ENCODE measurements around the gene PLEKHA6.
A peak's percentile ranks its signal among the peaks of the same experiment; 100 is the strongest.

Gene PLEKHA6, protein sequence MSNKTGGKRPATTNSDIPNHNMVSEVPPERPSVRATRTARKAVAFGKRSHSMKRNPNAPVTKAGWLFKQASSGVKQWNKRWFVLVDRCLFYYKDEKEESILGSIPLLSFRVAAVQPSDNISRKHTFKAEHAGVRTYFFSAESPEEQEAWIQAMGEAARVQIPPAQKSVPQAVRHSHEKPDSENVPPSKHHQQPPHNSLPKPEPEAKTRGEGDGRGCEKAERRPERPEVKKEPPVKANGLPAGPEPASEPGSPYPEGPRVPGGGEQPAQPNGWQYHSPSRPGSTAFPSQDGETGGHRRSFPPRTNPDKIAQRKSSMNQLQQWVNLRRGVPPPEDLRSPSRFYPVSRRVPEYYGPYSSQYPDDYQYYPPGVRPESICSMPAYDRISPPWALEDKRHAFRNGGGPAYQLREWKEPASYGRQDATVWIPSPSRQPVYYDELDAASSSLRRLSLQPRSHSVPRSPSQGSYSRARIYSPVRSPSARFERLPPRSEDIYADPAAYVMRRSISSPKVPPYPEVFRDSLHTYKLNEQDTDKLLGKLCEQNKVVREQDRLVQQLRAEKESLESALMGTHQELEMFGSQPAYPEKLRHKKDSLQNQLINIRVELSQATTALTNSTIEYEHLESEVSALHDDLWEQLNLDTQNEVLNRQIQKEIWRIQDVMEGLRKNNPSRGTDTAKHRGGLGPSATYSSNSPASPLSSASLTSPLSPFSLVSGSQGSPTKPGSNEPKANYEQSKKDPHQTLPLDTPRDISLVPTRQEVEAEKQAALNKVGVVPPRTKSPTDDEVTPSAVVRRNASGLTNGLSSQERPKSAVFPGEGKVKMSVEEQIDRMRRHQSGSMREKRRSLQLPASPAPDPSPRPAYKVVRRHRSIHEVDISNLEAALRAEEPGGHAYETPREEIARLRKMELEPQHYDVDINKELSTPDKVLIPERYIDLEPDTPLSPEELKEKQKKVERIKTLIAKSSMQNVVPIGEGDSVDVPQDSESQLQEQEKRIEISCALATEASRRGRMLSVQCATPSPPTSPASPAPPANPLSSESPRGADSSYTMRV

DNA sequence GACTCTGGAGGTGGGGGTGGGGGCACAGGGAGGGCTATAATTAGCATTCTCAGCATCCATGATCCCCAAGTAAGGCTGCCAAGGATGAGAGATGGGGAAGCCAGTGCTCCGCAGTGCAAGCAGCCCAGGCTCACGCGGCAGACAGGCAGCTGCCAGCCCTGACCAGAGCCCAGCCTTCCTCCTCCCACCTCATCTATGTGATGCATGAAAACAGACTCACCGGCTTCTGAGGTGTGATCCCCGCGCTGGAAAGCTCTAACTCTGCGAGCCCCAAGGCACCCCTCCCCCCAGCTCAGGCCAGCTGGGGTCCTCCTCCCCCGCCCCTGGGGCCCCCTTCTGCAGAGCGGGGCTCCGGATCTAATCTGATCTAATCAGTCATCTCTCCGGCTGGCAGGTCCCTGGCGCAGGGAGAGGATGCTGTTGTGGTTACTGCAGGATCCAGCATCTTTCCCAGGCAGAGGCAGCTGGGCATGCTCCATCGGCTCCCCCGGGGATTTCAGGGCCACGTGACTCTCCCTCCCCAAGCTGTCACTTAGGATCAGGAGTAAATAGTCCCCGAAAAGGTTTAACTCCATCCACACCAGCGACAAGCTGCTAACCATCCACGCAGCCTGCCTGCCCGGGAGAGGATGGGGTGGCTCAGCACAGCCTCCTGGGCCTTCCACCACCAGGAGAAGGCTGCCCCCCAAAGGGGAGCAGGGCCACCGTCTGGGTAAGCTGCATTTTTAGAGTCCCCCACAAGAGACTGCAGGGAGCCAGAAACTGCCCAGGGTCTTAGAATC, at the start of gene PLEKHA6:
Gene PLEKHA6, minus strand, starts transcription at position 456 of the 782 bp plus-strand sequence. CDS start 86,202 bp downstream, outside the sequence.
- peak; percentile 80 for DNase-seq

DNA sequence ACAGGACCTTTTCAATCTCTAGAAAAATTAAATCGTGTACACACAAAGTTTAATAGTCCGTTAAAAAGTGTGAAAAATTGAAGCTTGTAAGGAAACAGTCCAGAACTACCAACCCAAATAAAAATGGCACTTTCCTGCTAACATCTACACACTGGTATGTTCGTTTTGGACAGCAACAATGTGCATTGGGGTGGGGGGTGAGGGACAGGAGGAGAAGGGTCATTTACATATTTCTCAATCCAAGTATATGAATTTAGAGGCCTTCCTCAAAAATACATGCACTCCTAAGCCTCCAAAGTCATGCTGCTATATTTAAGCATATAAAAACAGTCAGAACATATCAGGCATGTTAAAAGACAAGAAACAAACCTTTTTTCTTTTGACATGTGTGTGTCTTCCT, 49.4 kb upstream of the PLEKHA6 start:
- DNase-seq: no peak

DNA sequence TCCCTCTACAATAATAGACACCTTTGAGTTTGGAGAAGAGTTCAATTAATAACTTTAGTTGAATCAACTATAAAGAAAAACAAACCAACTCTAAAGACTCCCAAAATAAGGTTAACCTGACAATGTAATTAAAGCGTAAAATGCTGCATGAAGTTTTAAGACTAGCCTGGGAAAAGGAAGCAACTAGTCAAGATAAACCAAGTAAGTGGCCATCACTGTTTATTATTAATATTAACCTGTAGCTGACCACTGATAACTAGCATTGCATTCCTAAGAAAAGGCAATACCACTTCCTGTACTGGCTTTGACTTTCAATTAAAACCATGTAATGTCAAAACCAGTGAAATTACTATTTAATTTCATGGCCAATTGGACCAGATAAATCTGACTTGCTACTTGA, 48.9 kb upstream of the PLEKHA6 start:
- no peak for DNase-seq

DNA sequence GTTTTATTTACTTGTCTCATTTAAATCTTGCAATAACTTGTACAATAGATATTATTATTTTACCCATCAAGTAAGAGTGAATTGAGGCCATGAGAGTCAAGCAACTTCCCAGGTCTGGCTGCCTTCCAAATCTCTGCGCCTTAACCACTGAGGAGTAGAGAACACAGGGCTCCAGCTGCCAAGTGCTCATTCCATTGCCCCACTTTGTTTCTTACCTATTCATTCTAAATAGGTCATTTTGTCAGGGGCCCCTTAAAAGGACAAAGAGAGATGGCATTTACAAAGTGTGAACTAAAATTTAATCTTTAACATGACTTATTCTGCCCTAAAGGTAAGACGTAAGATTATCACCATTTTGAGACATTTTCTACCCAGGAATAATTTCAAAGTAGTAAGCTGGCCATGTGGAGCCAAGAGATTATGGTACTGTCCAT, 48.4 kb upstream of the PLEKHA6 start:
- DNase-seq: peak; percentile 33

DNA sequence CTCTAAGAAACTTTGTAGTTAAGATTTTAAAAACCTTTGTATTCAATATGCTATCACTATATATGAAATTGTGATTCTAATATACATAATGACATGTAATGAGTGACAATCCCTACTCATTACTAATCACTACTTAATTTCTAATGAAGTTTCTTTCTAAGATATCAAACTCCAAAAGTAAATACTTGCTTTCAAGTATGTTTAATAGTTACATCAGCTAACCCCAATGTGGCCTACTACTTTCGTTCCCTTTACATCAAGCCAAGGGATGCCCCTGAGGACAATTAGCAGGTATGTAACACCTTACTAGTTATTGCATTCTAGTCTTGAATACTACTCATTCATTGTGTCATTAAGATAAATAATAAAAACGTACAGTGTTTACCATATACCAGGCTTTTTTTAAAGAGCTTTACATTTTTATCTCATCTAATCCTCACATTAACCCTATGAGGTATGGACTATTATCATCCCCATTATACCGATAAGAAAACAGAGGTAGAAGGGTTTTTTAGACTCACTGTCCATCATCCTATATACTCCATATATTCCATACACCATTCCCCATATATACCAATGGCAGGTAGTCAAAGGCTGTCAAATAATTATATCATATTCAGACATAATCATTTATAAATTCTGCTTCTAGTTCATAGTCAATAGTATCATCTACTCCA, 47.7 kb upstream of the PLEKHA6 start:
- no peak for DNase-seq

DNA sequence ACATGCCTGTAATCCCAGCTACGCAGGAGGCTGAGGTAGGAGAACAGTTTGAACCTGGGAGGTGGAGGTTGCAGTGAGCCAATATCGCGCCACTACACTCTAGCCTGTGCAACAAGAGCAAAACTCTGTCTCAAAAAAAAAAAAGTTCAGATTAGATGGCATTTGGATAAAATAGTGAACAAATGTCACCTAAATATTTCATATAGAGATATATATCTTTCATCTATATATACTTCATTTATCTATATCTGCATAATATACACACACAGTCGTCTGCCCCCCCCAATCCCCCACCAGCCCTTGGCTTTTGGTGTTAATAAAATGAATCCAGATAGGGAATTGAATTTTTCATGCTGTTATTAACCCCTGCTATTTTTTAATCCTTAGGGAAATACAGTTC, 46.9 kb upstream of the PLEKHA6 start:
- DNase-seq: no peak

DNA sequence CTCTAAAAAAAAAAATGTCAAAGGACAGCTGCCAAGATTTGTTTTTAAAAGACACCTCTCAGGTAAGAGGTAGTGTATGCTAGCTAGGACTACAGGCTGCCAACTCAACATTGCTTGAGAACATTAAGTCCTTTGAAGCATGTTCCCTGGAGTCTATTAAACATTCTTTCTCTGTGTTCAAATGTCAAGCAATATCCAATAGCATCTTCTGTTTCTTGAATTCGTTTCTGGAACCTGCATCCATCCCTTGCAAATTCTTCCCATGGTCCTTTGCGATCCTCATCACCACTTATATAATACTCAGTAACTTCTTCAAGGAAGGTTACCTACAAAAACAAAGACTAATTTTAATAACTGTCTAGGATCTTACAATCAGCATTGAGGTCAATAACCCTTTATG, 46.3 kb upstream of the PLEKHA6 start:
- no peak for DNase-seq

DNA sequence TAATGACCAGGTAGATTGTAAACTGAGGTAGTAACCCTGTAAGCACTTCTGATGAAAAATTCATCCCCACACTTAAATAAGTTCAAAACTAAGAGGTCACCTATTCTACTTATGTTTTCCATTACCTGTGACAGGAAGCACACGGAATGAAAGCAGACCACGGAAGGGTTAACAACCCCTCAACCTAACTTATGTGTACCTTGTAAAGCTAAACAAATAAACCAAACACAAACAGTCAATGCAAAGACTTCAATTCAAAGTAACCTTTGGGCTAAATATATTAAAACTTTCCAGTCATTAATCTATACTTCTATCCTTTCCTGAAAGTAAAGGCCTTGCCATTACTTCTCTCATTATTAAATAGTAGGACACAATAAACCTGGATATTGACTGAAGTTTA, 44.9 kb upstream of the PLEKHA6 start:
- no peak for DNase-seq

DNA sequence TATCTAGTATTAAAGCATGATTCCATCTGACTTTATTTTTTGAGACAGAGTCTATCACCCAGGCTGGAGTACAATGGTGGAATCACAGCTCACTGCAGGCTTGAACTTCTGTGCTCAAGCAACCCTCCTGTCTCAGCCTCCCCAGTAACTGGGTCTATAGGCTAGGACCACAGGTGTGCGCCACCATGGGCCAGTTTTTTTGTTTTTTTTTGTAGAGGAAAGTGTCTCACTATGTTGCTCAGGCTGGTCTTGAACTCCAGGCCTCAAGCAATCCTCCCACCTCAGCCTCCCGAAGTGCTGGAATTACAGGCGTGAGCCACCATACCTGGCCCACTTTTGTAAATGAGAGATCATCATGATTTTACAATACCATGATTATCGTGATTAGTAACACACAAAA, 42.7 kb upstream of the PLEKHA6 start:
- no peak for DNase-seq

DNA sequence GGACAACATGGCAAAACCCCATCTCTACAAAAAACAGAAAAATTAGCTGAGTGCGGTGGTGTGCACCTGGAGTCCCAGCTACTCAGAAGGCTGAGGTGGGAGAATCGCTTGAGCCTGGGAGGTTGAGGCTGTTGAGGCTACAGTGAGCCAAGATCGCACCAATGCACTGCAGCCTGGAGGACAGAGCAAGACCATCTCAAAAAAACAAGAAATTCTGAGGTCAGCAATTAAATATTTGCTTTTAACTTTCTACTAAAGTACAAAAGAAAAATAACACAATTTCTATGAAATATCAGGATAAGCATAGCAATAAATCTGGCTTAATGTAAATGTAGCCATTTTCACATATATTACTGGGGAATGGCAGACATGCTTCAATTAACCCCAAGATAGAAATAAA, 42.0 kb upstream of the PLEKHA6 start:
- no peak for DNase-seq

DNA sequence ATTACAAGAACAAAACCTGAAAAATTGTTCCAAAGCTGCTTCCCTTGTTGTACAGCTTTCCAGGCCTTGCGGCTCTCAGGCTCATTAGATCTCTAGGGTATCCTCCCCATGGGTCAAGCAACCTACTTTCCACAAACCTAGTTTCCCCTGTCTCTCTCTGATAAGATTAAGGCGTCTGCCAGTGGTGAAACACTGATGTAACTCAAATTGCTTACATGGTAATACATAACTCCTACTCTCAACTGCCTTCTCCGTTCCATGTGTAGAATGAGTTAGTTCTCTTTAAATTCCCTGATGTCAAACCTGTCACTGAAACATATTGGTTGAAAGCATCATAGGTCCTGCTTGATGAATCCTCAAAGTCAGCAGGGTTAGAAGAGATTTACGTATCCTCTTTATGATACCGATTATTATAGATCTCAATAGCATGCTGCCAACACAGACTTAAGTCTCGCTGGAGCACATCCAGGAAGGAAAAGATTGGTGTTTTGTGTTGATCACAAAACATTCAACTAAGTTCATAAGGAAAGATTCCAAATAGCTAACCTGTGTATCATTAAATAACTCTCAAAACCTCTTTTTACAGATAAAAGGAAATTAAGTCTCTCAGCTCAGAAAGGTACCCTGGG, 41.3 kb upstream of the PLEKHA6 start:
- DNase-seq: no peak

DNA sequence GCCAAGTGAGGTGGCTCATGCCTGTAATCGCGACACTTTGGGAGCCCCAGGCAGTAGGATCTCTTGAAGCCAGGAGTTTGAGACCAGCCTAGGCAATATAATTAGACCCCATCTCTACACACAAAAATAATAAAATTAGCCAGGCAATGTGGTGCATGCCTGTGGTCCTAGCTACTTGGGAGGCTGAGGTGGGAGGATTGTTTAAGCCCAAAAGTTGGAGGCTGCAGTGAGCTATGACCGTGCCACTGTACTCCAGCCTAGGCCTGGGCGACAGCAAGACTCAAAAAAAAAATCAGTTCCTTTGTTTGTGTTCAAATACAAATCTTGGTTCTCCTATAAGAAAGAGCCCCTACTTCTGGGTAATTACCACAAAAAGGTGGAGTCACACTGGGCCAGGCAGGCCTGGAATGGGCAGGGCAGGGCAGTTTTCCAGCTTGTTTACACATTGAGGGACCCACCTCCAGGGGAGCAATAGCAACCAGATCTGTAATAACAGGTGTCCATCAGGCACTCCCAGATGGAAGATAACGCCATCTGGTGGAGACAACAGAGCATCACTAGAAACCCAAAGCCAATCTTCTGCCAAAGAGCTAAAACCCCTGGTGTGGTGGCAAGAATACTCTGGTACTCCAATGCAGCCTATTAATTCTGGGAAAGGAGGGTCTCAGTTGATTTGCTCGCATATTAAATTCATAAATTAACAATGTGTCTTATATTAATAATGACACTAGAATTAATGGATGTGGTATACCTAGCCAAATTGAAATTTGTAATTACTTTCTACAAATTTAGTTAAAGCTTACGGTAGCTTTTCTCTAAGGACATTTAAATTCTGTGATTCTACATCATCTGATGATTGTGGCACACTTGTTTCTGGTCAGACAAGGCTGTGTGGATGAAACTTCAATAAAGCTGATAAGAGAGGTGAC, 38.7 kb upstream of the PLEKHA6 start:
- peak; percentile 84 for DNase-seq

DNA sequence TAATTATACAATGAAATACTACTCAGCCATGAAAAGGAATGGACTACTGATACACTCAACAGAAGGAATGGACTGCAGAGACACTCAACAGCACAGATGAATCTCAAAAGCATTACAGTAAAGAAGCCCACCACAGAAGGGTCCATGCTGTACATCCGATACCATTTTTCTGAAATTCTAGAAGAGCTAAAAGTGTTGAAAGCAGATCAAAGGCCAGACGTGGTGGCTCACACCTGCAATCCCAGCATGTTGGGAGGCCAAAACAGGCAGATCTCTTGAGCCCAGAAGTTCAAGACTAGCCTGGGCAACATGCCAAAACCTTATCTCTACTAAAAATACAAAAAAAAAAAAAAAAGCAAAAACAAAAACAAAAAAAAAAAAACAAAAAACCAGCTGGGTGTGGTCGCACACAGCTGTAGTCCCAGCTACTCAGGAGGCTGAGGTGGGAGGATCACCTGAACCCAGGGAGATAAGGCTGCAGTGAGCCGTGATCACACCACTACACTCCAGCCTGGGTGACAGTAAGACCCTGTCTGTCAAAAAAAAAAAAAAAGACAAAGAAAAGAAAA, 36.4 kb upstream of the PLEKHA6 start:
- no peak for DNase-seq

DNA sequence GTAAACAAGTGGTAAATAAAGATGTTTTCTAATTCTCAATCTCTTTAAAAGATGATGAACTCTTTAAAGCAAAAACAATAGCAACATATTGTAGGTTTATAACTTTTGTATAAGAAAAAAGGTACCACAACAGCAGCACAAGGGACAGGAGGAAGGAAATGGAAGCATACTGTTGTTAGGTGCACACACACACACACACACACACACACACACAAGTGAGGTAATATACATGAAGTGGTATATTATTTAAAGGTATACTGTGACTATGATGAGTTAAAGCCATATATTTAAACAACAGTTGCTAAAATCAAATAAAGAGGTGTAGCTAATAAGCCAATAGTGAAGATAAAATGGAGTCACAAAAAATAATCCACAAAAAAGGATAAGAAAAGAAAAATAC, 31.9 kb upstream of the PLEKHA6 start:
- no peak for DNase-seq

DNA sequence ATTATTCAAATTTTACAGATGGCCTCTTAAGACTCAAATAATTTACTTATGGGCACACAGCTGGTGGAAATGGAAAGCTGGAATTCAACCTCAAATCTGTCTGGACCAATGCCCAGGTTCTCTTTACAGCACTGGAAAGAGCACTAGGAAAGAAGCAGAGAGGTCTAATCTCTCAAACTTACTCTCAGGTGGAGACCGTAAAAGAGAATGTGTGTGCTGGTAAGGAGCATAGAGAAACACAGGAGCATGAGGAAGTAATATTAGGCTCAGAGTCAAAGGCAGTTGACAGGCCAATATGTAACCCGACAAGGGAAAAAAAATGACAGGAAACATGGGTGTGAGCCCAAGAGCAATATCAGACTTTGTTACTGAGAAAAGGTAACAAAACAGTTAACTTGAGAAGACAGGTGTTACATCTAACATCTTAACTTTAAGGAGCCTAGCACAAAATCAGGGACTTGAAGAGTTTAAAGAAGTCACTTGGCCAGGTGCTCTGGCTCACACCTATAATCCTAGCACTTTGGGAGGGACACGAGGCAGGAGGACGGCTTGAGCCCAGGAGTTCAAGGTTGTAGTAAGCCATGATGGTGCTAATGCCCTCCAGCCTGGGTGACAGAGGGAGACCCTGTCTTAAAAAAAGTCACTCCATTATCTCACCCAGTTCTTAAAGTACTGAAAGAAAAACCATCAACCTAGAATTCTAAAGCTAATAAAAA, 31.2 kb upstream of the PLEKHA6 start:
- no peak for DNase-seq

DNA sequence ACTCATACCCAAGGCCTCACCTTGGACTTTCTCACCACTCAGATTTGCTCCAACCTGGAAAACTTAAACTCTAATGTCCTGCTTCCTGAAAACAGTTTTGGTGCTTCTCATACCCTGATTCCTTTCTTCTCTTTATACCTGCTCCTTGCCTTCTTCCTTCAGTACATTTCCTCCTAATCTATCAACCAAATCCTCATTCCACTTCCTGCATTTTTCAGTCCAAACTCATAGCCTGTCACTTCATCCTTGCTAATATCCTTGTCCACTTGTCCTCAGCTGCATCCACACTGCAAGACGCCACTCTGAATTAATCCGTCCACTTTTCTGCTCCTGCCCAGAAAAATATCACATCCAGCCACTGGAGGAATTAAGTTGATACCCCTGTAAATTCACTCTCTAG, 26.0 kb upstream of the PLEKHA6 start:
- no peak for DNase-seq

DNA sequence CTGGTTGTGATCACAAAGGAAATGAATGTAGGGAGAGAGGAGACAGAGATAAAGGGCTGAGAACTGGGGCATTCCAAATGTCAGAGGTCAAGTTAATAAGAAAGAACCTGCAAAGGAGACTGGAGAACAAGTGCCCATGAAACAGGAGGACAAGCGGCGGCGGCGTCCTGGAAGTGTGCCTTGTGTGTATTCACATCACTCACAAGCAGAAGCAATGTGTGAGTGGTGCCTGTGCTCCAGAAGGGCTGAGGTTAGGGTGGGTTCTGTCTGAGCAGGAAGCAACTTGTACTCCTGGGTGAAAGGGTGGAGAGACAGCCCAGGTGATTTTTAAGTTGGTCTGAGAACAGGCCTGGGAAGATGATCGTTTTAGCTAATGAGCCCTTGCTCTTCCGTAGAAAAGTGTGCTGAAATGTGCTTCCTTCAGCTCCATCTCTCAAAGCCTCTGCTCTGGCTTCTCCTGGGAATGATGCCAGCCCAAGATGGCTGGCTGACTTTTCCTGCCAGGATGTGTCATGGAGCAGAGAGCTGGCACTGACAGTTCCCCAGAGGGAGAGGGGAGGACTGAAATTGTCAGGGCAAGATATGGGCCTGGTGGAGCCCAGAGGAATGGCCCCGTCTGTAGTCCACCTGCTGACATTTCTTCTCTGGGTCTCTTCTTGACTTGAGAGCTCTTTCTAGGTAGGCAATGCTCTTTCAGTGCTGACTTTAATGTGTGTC, 25.1 kb upstream of the PLEKHA6 start:
- DNase-seq: peak; percentile 24

DNA sequence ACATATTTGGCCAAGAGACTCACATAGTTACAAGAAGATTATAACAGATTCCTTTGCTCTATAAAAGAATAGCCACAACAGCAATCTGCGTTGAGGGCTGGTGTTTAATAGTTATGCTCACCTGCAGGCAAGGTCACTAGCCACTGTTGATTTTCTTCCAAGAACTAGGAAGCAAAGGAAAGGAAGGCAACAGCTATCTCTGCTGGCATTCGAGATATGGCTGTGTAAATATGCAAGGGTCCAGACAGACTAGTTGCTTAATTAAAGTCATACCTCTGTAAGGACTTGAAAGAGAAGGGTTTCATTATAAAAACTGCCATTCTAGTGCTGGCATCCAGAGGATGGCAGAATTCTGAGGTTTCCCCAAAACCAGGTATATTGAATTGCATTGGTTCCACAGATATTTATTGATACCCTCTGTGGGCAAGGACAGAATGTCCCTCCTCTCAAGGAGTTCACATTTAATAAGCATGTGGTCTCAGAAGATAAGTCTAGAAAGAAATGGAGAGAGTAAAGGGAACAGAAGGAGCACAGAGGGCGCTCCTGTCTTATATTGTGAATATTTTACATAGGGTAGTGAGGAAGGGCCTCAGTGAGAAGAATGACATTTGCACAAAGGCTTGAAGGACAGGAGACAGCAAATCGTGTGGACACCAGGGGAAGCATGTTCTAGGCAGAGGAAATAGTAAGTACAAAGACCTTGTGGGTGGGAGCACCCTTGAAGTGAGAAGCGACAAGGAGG, 23.6 kb upstream of the PLEKHA6 start:
- no peak for DNase-seq
